GM21423 (cell line): ENCODE data around the gene ABHD8.

Experiments
- ATAC-seq: cut with Tn5 transposase; IDR thresholded peaks from one replicate; pipeline ENCODE4 v1.9.1; 2021; ENCODE audit warnings: mild to moderate bottlenecking, moderate library complexity; ENCODE audit not compliant: unreplicated experiment

The ABHD8 gene

GRCh38 chr19:17333611-17334413, 30.6 kb upstream of the ABHD8 start:
- no peak for ATAC-seq

GRCh38 chr19:17332677-17333581, 29.7 kb upstream of the ABHD8 start:
- no peak for ATAC-seq

GRCh38 chr19:17332360-17332676, 29.1 kb upstream of the ABHD8 start:
- ATAC-seq: no peak

GRCh38 chr19:17331045-17331558, 27.9 kb upstream of the ABHD8 start:
- ATAC-seq: no peak

- no peak for ATAC-seq
Observed at GRCh38 chr19:17330262-17331044, 27.2 kb upstream of the ABHD8 start.

- ATAC-seq: no peak
Observed at GRCh38 chr19:17329366-17330261, 26.4 kb upstream of the ABHD8 start.

GRCh38 chr19:17328517-17329365, 25.5 kb upstream of the ABHD8 start:
- no peak for ATAC-seq

- ATAC-seq: no peak
Observed at GRCh38 chr19:17327654-17328516, 24.7 kb upstream of the ABHD8 start.

GRCh38 chr19:17327068-17327653, 23.9 kb upstream of the ABHD8 start:
- no peak for ATAC-seq

- ATAC-seq: no peak
Observed at GRCh38 chr19:17326595-17326966, 23.4 kb upstream of the ABHD8 start.

GRCh38 chr19:17325881-17326594, 22.8 kb upstream of the ABHD8 start:
- ATAC-seq: no peak

GRCh38 chr19:17325133-17325532, 21.9 kb upstream of the ABHD8 start:
- no peak for ATAC-seq

GRCh38 chr19:17324357-17325114, 21.3 kb upstream of the ABHD8 start:
- ATAC-seq: no peak

- no peak for ATAC-seq
Observed at GRCh38 chr19:17323964-17324332, 20.7 kb upstream of the ABHD8 start.

- ATAC-seq: no peak
Observed at GRCh38 chr19:17323300-17323963, 20.2 kb upstream of the ABHD8 start.

- no peak for ATAC-seq
Observed at GRCh38 chr19:17322854-17323253, 19.6 kb upstream of the ABHD8 start.
